ENCODE measurements around the gene NDRG2.
"Not testable (repeated sequence)": the region's sequence is repeated elsewhere in the genome, so short reads cannot be mapped to it uniquely, and the experiment has no call there.

The NDRG2 gene

DNA sequence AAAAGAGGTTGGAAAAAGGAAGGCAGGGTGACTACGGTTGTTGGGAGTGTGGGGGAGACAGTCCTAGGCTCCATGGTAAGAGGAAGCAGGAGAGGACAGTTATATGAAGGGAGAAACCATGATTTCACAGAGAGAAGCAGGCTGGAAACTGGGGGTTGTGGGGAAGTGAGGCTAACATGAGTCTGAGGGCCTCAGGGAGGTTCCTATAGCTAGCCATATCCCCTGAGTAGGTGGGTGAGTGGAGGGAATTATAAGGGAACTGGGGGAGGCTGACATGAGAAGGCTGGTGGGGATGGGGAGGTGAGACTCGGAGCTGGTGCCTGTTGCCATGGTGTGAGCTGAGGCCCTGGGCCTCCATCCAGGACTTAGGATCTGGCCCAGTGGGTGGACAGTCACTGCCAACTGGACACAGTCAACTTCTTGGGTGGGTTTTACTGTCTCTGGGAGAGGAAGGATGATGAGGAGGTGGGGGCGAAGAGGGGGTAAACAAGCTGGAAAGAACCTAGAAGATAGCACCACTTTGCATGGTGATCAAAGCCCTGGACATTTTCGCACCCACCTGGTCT, 8.4 kb upstream of the NDRG2 start:
- peak; percentile 44 for DNase-seq (ENCODE audit: low spot score)

DNA sequence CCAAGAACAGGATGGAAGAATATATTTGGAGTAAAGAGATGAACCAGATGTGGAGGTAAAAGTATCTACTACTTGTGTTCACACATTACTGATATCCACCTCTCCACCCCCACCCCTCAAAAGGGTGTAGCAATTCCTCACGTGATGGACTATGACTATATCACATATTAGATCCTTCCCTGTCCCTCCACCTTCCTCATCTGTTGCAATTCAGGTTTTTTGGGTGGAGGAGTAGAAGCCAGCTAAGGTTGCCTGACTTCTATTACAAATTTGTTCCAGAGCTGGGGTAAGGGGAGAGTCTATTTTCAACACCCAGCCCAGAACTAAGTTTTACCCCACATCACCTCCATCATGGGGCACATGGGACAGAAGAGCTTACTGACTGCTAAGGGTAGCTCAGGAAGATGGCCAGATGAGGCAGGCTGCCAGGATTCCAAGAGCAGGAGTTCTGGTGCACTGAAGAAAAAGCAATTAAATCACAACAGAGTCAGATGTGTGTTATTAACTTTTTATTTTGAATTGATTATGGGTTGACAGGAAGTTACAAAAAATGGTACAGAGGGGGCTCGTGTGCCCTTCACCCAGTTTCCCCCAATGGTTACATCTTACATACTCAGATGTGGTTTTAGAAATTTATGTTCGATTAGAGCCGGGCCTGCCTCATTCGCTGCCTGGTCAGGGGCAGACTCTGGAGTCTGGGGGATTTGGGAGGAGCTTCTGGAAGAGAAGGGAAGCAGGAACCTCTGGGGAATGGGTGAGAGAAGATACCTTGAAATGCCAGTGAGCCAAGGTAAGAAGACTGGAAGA, 7.7 kb upstream of the NDRG2 start:
- no peak for DNase-seq (ENCODE audit: low spot score)

DNA sequence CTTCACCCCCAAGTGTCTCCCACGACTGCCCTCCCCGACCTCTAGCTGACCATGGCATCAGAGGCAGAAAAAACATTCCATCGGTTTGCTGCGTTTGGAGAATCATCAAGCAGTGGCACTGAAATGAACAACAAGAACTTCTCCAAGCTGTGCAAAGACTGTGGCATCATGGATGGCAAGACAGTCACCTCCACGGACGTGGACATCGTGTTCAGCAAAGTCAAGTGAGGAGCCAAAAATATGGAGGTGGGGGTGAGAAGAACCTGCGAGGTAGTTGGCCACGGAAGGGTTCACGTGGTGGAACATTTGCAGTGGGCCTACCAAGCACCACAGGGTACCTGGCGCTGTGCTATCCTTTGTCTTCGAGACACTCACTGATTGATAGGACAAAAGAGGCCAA, 5.7 kb upstream of the NDRG2 start:
- DNase-seq (ENCODE audit: low spot score): no peak

DNA sequence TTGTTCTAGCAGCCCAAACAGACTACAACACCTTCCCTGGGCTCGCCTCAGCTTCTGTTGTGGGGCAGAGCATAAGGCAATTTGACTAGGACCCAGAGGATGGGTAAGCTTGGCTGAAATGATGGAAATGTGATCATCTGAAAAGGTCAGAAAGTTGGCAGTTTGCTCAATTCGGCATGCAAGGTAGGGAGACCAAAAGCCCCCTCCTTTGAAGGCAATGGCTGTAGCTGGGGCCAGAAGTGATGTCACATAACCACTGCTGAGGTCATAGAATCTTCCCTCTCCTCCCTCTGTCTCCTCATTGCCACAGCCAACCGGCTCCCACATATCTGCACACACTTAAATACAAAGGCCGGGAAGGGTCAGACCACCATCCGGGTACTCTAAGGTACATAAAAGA, 5.1 kb upstream of the NDRG2 start, which contains the start of gene TPPP2:
Gene TPPP2 (plus strand): TSS at position 301 of the 400 bp plus-strand sequence. CDS start 365 bp downstream, outside the sequence.
- DNase-seq (ENCODE audit: low spot score): no peak

DNA sequence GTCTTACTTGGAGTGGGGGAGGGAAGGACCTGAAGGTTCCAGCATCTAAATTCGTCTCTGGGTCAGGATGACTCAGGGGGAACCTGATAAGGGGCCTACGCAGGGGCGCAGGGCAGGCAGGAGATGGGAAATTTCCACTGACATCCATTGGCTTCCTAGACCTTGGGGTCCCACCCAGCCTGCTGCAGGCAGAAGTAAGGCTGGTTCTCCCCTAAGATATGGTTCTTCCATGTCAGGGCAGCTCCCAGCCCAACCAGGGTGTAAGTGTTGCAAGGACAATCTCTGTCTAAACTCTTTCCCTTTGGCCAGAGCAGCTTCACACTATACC, 2.1 kb upstream of the NDRG2 start:
- DNase-seq (ENCODE audit: low spot score): no peak

DNA sequence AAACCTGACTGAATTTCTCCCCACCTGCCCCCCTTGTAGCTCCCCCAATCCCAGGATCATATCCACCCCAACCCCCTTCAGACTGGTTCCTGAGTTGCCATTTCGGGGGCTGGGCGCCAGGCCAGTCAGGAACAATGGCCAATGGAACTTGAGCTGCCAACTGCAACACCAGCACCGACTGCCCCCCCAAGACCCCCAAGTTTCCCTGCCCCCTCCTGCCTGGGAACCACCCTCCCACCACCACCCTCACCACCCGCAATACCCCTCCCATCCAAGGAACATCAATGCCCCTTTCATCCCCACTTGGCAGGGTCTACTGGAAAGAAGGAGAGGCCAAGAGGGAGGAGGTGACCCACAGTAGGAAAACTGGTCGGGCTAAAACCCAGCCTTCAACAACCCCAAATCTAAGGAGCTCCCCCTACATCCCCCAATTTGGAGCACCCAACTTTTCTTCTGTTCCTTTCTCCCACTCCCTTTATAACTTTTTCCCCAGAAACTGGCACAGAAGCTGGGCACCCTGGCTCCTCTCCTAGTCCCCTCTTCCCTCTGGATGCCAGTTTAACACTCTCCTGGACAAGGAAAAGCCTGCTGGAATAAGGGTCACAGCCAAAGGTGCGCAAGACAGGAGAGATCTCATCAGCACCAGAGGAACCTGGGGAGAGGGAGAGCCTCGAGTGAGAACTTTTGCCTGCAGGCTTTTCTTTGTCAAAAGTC, 1.6 kb upstream of the NDRG2 start:
- peak; percentile 94 for DNase-seq (ENCODE audit: low spot score)

DNA sequence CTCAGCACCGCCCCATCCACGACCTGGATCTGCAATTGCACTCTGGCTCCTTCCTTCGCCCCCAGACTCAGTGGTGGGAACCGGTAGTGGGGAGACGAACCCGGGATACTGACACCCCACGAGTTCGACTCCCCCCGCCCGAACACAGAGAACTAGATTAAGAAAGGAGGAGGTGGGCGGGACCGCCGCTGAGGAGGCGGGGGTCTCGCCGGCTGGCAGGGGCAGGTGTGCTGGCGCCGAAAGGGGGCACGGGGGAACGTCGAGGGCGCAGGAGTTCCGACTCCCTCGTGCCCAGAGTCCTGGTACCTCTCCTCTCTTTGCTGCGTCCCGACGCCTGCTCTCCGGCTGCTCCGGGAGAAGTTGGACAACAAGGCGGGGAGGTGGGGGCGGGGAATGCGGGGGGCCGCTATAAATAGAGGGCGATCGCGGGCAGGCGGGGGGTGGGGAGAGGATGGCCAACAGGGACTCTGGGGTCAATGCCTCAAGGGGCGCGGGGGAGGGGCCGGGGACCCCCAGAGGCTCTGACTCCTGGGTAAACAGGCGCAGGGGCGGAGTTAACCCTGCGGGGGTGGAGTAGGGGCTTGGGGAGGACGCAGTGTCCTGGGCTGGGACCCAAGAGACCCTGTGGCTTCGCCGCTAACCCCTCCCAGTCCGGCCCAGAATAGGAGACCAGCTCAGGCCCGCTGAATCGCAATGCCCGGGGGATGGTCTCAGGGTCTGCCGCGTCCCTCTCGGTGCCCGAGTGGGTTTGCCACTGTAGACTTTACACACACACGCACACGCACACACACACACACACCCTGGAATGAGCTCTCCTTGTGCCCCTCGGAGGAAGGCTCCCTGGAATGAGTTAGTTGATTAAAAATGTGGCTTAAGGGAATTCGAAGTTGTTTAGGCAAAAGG, 761 bp upstream of the NDRG2 start:
- DNase-seq (ENCODE audit: low spot score): peak; percentile 83

DNA sequence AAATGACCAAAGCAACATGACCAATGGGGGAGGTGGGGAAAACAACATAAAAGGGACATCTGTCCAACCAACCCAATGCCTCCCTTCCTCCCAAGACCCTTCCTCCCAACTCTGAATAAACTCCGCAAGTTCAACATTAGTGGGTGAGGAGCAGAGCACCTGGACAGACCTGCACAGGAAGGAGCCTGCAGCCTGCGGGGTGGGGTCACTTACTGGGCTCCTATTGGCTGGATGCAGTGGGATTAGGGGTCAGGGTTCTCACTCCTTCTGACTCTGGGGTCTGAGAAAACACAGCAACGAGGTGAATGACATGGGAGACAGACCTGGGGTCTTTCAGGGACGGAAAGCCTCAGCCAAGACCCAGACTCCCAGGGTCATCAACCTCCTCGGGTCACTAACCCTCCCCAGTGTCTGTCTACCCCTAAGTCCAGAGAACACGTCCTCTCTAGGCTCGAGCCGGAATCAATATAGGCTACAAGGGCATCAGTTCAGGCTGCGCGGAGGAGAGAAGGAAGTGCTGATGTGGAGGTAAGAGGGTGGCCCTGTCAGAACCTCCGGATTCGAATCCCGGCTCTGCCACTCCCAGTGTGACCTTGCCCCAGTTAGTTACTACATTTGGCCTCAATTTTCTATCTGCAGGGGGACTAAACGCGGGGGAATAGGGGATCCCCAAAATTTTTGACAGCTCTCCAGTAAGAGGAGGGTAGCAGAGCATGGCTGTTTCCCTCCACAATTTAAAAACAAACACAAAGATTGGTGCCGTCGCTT, 860 bp downstream of the NDRG2 start:
- no peak for DNase-seq (ENCODE audit: low spot score)

DNA sequence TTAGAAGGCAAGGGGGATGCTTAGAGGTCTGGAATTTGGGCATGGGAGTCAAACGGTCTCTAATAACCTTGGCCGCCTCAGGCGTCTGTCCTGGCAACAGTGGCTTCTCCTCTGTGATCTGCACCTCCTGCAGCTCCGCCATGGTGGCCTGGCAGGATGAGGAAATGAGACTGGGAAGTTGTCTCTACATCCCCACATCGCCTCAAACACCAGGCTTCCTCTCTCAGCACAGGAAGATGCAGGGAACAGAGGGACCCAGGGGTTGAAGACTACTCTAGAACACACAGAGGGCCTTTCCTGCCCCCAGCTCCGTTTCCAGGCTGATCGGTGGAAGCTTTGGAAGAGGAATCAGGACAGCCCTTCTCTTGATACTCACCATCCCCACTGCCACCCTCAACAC, 1.7 kb downstream of the NDRG2 start:
- DNase-seq (ENCODE audit: low spot score): peak; percentile 81

DNA sequence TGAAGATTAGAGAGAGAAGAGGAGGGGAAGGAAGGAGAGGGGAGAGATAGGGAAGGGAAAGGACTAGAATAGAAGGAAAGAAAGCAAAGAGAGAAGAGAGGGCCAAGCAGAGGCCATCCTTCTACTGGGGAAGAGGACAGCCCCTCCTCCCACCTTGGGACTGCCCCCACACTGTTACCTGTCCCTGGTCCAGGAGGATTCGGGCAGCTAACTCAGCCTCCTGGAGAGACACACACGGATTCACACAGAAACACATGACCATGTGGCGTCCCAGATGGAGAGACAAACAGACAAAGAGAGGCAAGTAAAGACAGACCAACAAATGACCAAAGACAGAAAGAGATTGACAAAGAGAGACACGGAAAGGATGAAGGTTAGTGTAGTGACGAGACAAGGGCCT, 2.2 kb downstream of the NDRG2 start:
- DNase-seq (ENCODE audit: low spot score): no peak

DNA sequence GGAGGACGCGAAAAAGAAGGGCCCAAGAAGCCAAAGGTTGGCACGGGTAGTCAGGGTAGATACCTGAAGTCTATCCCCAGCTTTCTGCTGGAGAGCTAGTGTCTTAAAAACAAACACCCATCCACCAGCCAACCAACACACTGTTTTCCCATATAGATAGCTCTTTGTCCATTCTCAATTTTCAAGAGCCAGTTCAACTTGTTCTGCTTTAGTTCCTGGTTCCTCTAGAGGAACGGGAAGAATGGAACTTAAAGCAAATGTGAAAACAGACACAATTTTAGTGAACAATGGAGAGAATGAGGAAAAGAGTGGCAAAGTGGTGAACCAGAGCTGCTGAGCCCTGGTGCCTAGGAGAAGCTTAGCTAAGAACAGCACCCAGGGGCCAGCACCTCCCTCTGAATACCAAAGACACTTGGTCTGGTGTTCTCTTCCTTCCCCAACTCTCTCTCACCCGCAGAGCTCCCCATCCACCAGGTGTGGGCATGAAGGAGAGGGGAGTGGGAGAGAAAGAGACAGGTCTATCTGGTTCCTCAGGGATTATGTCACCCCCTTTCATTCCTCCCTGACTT, 3.8 kb downstream of the NDRG2 start:
- DNase-seq (ENCODE audit: low spot score): no peak

DNA sequence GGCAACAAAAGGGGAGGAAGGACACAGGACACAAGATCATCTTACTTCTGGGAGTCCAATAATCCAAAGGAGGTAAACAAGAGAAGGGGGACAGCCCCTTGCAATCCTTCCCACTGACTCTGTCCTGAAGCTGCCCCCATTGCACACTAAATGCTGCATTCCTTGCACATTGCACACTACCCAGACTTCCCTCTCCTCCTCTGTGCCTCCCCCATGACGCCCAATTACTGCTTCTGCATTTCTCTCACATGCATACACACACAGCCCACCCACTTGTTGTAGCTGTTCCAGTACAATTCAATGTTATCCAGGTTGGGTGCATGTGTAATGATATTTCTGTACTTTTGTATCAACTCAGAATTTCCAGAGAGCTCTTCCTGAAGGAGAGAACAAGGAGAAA, 5.5 kb downstream of the NDRG2 start:
- no peak for DNase-seq (ENCODE audit: low spot score)

DNA sequence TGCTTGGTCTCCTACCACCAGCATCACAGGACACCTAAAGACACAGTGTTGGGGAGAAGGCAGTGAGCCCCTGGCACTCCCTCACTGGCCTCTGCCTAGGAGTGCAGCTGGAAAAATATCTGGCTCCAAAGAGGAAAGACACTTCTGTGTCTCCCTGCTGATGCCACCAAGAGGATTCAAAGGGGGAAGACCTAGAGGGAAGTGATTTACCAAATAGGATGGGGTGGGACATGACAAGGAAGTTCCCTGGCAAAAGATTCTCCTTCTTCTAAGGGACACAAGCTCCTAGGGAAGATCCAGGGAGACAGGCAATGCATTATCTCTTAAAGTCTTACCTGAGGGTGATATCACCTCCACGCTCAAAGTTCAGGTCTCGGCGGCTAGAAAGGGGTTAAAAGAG, 6.1 kb downstream of the NDRG2 start:
- no peak for DNase-seq (ENCODE audit: low spot score)

DNA sequence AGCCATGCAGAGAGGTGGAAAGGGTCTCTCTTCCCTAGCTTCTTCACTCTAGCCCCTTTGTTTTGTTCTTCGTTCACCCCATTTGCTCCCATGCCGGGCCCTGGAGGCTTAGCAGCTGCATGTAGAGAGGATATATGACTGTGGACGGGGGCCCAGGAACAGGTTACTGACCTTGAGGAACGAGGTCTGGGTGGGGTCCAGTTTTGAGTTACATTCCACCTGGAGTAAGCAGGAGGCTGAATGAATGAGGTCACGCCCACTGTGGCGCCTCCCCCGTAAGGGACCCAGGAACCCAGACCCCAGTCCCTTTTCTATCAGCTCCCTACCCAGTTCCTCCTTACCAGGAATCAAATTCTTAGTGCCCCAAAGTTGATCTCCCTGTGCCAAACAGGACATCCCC, 6.6 kb downstream of the NDRG2 start:
- DNase-seq (ENCODE audit: low spot score): no peak

DNA sequence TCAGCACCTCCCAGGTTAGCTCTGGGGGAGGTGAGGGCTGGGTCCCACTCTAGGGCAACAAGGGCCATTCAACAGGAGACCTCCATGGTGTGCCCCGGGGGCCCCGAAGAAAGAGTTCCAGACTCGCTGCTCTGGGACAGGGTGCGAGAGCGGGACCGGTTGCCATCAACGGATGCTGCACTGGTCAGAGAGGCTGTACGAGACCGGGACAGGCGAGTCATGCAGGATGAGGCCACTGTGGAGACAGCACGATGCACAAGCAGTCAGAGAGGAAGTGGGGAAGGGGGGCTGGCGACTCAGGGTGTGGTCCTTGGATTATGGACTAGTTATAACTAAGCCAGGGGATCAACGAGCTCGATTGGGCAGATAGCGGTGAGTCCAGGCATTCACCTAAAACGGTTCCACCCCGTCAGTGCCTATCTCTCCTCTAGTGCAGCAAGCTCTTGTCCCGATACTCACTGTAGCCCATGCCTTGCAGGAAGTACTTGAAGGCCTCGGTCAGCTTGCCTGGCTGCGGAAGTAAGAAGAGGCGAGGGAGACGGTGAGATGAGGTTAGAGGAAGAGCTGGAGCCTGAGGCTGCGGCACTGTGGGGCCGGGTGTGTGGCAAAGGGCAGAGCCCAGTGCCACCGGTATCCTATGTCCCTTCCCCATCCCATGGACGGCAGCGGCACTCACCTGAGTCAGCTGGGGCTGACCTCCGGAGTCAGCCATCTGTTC, 7.2 kb downstream of the NDRG2 start:
- peak; percentile 45 for DNase-seq (ENCODE audit: low spot score)

DNA sequence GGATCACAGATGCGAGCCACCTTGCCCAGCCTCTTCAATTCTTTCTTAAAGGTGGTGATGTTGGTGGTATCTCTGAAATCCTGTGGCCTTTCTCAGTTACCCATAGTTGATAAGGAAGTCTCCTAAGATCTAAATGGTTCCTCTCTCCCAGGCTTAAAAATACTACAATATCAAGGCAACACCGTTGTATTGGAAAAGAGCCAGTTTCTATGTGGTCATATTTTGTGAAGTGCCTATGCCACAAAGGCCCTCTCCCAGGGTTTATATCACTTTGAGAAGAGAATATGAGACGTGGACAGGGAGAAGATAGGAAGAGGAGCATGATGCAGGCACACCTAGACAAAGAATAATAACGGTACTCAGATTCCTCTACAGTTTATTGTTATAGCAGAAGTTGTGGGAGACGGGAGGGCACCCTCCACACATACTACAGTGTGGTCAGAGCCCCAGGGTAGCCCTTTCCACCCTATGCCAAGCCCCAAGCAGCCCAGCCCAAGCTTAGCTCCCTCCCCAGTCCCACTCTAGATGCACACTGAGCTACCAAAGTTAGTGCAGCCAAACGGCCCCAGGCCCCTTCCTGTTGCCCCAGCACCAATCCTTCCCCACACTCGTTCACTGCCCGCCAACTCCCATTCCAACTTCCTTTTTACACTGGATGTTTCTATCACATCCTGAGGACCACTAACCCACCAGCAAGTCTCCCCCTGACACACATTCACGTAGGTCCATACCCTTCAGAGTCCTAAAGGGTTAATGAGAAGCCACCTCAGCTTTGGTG, 8.3 kb downstream of the NDRG2 start:
- no peak for DNase-seq (ENCODE audit: low spot score)

DNA sequence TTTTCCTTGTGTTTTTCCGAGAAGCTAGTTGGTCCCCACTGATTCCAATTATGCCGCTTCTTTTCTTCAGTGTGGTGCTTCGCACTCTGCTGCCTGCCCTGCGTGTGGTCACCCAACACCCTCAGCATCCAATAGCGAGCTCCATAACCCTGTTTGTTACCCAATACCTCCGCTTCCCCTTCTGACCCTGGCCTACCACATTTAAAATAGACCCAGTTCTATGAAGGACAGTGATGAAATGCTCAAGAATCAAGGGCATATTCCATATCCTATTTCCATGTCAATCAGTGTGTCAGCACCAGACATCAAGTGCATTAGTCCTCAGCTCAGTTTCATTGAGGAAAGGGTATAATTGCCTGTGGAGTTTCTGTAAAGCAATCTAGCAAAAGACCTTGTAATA, 9.5 kb downstream of the NDRG2 start:
- DNase-seq (ENCODE audit: low spot score): peak; percentile 48

DNA sequence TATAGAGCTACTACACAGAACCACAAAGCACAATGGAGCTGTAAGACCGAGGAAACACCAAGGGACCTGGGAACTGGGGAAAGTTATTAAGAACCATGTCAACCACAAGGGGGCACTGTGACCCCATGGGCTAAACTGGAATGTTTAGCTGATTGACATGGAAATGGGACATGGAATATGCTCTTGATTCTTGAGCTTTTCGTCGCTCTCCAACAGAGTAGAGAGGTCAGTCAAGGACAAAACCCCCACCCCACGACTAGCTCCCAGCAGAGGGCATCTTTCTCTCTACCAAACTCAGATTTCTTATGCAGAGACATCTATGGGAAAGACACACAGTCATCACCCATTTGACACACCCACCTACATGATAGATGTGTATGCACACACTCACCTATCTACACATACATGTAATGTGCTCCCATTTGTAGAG, 10.1 kb downstream of the NDRG2 start:
- DNase-seq (ENCODE audit: low spot score): peak; percentile 96

DNA sequence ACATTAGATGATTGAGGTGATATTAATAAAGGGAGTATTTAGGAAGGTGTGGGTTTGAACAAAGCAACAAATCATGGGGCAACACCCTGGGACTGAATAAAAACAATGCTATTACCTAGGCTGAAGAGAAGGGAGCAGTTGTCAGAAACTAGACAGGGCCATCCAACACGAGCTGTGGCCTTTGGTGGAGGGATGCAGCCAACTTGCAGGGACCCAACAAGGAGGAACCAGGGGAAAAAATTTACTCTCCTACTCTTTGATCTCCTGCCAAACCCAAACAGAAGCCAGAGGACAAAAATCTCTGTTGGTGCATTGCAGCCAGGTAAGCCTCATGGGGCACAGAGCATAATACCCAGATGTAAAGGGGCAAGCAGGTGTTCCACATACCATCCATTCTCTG, 13.7 kb downstream of the NDRG2 start:
- no peak for DNase-seq (ENCODE audit: low spot score)

DNA sequence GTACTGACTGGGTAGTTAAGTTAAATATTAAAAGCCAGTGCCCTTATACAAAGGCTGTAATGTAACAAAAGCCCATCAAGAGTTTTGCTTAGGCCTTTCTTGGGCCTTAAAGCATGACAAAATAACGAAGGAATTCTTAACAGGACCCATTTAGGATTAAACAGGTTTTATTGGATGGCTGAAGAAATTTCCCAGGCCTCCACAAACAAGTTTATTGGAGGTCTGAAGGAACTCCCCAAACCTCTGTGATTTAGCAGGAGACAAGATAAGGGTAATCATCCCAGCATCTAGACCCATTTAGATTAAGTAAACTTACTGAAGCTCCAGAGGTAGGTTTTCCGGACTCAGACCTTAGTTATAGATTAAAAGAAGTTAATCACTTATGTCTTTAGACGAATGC, 15.1 kb downstream of the NDRG2 start:
- not testable (repeated sequence) for DNase-seq (ENCODE audit: low spot score)
